HG02981 (cell line): ENCODE data around the gene CTU2.

Experiments
- ATAC-seq: cut with Tn5 transposase; IDR thresholded peaks from one replicate; pipeline ENCODE4 v1.9.1; 2021; ENCODE audit warnings: mild to moderate bottlenecking, moderate library complexity; ENCODE audit not compliant: unreplicated experiment

Gene CTU2

DNA sequence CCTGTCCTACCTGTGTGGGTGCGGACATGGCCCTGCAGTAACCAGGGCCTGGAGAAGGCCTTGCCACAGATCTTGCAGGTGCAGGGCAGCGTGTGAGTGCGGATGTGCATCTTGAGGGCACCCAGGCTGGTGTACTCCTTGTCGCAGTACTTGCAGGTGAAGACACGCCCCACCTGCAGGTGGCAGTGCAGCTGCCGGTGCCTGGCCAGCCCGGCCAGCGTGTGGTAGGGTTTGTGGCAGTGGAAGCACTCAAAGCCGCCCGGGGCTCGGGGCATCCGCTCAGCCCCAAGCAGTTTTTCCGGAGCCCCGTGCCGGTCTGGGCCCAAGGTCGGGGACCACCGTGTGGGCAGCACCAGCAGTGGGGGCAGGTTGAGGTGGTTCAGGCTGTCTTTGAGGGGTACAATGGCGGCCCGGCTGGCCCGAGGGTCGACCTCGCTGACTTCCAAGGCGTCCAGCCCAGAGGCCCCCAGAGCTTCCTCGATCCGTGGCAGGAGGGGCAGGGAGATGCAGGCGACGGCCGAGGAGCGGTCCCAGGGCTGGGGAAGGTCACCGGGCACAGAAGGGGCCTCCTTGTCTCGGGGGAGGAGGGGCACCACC lies 25.1 kb upstream of the CTU2 start:
- ATAC-seq = peak; percentile 5

DNA sequence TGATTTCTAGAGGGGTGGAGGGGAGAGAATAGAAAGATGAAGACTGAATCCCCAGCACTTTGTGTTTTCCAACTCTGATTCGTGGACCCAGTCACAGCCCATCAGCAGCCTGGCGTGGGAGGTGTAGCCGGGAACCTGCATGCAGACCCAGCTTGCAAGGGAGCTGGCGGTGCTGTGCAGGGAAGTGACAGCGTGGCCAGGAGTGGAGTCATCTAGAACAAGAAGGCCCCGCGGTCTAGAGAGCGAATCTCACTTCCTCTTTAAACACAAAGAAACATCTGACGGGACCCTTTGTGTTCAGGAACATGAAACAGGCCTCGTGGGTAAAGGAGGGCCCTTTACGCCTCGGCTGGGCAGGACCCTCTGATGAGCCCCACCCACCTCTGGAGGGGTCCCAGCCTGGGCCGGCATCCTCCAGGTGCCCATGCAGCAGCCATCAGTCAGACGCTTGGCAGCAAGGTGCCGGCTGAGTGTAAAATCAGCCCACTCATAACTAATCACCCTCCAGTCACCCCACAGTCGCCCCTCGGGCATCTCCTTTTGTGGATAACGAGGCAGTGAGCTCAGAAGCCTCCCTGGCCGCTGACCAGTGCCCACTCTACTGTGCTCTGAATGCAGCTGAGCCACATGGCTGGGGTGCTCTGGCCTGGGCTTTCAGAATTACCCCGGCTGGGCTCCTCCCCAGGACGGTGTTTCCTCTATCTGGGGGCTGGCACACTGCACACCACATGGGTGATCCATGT lies 24.4 kb upstream of the CTU2 start:
- peak; percentile 69 for ATAC-seq

DNA sequence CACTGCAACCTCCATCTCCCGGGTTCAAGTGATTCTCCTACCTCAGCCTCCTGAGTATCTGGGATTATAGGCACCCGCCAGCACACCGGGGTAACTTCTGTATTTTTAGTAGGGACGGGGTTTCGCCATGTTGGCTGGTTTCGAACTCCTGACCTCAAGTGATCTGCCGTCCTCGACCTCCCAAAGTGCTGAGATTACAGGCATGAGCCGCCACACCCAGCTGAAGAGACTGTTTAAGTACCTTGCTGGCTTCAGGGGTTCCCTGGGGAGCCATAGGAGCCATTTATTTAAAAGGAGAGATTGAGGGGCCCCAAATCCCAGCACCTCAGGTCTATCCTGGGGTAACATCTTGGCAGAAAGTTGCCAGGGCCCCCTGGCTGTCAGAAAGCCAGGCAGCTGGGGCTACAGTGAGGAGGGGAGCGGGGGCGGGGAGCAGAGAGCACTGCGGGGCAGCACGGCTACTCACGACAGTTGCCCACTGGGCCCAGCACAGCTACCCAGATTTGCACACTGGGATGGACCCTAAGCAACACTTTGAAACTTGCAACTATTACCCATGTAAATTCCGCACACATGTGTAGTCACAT lies 21.6 kb upstream of the CTU2 start:
- no peak for ATAC-seq

DNA sequence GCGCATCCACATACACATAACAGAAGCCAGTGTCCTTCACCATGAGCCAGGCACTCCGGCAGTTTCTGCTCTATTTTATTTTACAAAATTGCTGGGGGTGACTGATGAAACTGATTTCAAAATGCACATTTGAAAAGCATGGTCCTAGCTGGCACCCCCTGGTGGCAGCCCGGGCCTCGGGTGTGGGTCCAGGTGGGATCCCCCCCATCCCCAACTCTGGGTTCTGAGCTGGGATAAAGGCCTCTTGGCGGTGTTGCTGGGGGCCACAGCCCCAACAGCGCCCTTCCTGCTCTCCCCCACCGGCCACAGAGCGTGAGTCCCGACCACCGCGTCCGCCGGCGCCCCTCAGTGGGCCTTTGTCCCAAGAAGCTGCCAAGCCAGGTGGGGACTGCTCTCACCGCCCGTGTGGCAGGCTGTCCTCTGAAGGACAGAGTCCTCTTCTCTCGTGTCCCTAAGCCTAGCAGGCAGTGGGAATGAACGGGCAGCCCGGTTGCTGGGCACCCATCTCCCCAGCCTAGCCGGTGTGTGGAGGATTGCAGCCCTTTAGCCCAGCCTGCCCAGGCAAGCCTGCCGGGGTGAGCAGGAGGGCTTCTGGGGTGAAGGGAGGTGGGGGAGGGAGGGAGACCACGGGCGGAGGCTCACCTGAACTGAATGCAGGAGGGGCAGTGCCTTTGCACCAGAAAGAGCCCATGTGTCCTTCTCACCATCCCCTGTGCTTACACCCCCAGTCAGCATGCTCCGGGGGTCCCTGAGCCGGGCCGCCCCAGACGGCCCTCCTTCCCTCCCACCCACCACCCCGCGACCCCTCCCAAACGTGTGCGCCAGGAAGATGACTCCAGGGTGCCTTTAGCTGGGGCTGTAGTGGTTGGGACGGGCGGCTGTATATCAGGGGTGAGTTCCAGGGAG lies 20.9 kb upstream of the CTU2 start:
- no peak for ATAC-seq

DNA sequence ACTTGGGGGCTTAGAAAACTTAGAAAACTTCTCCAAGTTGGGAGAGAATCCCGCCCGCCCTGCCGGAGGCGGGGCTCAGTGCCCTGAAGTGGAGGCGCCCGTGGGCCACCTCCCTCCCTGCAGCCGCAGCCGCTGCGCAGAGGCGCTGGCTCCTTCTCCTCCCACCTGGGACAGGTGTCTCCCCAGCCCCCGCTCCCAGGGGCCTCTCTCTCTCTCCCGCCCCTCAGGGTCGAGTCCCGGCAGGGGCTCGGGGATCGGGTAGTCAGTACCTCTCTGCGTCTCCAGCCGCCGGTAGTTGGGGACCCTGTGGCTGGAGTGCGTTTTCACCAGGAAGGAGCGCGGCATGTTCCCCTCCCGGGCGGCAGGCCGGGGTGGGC lies 20.3 kb upstream of the CTU2 start:
- ATAC-seq = no peak

DNA sequence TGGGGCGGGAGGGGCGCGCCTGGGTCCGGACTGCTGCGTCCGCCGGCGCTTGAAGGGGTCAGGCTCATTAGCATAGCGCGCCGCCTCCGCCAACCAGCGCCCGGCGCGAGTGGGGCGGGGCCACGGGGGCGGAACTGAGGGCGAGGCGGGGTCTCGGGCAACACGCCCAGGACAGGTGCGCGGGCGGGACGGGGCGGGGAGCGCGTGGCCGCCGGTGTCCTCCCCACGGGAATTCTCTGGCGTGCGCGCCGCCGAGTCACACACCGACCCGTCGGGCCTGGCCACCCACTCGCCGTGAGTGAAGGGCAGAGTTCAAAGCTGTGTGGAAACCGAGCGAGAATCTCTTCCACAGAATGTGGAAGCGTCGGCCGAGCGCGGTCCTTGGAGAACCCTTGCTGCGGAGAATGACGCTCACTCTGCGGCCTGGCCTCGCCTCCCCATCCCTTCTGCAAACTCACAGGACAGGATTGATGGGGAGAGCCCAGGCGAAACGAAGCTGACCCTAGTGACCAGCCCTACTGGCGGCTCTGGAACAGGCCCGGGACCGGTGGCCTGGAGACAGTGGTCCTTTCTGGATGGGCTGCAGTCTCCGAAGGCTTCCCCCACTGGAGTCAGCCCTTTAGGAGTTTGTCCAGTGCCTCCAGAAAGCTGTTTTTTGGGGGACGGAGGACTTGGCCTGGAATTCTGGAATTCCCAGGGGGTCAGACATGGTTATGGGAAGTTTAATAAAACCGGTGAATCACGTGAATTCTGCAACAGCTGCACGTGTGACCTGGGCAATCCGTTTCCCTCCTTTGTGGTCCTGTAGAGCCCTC lies 19.7 kb upstream of the CTU2 start, which contains the start of gene SNAI3:
Gene SNAI3, minus strand, starts transcription at position 69 of the 815 bp plus-strand sequence. CDS start 101 bp downstream, outside the sequence.
- peak; percentile 66 for ATAC-seq

DNA sequence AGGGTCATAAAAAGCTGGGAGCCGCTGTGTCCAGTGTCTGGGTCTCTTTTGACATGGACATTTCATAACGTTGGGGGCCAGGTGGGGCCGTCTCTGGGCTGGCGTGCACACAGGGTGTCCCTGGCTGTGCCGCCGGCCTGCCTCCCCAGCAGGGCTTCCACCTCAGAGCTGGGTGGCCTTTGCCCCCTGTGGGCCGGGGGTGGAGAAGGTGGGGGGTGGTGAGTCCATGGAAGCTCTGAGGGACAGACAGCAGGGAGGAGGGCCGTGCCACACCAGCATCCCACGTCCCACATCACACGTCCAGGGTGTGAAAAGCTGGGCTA lies 19.1 kb upstream of the CTU2 start:
- ATAC-seq = no peak

DNA sequence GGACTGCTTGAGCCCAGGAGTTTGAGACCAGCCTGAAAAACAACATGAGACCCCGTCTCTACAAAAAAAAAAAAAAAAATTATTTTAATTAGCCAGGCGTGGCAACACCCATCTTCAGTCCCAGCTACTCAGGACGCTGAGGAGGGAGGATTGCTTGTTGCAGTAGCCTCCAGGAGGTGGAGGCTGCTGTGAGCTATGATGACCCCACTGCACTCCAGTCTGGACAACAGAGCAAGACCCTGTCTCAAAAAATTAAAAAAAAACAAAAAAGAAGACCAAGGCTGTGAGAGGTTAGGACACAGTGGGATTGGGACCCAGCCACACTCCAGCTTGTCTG lies 18.7 kb upstream of the CTU2 start:
- no peak for ATAC-seq

DNA sequence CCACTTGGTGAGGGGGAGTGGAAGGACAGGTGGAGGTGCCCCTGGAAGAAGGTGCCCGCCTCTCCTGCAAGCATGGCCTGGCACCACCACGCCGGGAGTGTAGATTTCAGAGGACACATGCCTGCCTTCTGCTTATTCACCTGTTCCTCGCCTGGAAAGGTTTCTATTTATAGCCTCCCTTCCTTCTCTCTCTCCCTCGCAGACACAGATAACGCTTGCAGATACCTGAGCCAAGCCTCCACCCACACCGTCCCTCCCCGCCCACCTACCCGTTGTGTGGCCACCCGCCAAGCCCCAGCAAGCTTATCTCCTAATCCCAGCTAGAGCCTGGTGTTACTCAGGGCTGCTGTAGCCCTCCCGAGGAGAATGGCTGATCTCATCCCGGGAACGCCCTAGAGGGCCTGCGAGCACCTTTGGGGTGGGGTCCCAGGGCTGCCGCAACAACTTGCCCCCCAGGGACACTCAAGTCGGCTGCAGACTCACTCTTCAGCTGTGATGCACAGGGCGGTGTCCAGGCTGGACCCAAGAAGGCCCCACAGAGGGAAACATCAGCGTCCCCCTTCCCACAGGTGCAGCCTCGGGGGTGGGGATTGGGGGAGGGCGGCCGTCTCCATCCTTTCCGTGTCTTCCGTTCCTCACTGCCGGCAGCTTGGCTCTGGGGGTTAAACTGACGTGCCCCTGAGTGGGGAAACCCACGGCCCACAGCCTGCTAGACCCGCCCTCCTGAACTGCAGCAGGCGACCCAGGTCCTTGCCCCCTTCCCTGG lies 18.1 kb upstream of the CTU2 start:
- no peak for ATAC-seq

DNA sequence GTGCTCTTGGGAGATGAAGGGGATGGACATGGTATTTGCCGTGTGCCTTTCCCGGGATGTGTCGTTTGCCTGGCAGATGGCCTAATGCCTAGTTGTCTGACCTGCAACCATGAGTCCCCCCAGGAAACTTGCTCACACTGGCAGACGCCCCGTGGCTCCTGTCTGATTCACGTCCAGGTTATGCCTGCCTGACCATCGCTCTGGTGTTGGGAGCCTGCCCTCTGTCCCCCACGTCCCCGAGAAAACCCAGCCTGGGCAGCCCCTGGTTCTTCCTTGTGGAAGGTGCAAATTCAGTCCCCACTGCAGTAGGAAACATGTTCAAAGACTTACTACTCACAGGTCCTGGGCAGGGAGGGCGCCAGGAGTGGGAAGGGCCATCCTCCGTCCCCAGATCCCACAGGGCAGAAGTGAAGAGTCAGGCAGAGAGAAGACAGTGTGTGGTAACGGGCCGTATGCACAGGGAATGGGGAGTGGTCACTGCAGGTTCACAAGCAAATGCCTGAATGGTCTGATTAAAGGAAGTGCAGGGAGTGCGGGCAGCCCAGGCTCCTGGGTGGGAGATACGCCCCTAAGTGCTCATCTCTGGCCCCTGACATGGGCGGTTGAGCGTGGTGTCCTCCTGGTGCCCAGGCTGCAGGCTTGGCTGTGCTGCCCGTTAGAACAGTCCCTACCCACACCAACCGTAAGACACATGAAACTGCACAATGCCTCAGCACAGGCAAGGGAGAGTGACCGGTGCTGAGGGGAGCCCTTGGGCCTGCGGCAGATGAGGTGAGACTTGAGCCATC lies 15.8 kb upstream of the CTU2 start:
- no peak for ATAC-seq

DNA sequence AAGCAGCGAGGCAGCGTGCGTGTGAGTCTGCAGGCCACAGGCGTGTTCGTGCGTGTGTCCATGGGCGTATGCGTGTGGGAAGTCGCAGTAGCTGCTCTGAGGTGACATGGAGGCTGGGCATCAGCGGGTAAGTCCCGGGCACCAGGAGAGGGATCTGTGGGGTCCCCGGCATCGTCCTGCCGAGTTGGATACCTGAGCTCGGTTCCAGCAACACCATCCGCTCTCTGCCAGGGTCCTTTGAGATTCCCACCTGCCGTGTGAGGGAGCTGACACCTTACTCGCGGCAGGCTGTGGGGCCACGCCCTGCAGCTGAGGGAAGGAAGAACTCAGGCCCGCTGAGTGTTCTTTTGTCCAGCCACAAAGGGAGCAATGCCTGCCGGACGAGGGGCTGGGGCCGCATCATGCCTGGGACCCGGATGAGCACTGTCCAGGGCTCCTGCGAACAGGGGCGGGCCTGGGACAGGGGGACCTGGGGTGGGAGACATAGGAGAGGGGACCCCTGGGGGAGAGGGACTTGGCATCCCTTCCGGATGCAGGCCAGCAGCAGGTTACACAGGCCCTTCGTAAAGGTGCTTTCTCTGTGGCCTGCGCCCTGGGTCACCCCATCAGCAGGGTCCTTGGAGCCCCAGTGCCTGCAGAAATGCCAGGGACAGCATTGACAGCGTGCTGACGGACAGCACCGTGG lies 15.0 kb upstream of the CTU2 start:
- no peak for ATAC-seq

DNA sequence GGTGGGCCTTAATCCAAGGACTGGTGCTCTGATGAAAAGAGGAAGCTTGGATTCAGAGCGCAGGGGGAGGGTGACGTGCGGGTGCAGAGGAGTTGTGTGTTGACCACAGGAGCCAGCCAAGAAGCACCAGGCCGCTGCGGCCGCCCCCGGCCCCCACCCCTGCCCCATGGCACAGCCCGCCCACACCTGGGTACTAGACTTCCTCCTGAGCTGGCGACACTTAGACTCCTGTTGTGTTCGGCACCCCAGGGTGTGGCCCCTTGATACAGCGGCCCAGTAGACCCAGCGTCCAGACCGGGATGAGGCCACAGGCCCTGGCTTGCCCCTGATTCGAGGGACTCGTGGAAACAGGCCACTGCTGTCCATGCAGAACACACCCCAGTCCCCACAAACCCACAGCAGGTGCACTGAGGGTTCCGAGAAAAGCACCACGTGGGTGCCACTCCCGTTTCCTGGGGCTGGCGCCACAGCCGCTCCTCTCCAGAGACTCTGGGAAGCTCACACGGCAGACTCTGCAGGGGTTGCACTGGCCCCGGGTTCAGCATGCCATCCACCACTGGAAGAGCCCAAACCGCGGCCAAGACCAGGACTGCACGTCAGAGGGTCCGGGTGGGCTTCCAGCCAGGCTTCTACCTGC lies 14.3 kb upstream of the CTU2 start:
- no peak for ATAC-seq

DNA sequence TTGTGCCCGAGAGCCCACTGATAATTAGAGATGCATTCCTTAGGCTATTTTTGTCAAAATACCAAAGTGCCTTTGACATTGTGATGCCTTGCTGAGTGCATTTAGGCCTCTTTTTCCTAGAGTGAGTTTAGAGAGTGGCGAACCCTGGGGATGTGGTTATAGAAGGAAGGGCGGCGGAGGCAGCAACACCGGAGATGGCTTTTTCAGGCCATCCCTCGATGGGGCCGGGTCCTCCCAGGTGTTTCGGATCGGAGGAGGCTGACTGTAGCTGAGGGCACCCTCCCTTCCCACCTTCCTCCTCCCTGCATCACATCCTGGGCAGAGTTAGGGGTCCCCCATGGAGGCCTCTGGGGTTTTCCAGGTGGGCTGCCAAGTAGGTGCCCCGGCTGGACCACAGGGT lies 13.4 kb upstream of the CTU2 start:
- no peak for ATAC-seq

DNA sequence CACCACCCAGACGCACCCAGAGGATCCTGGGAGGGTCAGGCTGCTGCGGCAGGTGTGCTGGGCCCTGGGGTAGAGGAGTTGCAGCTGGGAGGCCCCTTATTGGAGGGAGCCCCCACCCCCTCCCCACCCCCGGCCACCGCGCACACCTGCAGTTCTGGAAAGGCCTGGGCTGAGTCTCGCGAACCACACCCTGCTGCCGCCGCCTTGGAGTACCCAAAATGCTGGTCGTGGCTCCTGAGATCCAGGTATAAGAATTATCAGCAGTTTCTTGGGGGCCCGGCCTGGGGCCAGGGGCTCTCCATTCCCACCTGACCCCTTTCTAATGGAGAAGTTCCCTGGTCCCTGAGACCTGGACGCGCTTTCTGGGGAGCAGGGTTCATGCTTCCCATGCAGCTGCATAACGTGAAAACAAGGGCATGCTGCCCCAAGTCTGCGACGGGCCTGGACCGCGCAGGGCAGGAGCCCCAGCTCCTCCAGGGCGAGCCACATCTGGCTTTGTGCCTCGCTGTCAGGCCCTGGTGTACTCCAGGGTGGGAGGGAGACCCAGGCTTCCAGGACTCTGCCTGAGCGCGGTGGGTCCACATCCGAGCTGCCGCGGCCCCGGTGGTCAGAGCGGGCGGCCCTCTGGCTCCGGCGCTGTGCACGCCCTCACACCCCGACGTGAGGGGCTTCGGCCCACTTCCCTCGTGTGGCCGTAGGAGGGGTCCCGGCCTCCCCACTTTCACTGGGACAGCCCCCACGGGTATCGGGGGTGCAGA lies 12.7 kb upstream of the CTU2 start:
- no peak for ATAC-seq

DNA sequence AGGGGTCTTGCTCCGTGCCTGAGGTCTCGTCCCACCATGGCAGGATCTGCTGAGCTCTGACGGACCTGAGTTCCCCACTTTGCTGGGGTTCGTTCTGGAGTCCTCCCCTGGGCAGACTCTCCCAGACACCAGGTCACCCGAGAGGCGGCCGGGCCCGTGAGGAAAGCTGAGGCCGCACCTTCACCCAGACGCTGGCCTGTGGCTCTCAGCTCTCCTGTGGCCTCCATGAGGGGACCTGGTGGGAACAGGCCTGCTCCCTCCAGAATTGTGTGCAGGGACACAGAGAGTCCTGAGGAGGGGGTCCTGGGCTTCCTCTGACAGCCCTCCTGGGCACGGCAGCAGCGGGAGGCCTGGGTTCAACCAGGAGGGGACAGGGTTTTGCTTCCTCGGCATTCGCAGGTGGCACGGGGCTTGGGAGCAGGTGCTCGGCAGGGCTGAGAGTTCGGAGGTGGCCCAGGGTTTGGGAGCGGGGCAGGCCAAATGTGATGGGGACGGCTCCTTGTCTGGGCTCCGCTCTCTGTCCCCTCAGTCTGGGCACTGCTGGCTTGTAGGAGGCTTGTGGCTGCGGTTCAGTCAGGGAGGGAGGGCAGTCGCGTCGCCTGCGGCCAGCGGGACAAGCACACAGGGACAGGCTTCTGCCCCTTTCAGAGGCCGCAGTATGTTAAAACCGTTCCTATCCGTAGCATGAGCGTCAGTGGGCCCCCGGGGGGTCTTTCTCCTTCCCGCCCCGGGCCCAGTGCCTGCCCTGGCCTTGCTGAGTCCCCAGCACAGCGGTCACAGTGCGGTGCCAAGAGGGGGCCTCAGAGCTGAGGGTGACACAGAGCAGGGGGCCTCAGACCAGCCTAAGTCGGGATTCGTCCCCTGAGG lies 11.8 kb upstream of the CTU2 start:
- no peak for ATAC-seq

DNA sequence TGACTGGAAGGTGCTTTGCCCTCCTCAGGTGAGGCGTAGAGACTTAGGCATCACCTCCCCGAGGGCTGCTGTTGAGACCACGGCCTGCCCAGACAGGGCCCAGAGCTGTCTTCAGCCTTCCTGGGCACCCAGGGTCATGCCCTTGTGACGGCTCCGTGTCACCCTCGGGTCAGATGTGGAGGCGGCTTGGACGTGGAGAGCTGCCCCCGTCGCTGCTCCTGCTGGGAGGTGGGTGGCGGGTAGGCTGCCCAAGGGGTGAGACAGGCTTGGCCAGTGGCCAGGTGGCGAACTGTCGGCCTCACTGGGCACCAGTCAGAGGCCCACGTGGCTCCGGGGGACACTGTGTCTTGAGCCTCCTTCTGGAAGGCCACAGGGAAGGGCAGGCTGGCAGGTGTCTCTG lies 11.1 kb upstream of the CTU2 start:
- no peak for ATAC-seq

DNA sequence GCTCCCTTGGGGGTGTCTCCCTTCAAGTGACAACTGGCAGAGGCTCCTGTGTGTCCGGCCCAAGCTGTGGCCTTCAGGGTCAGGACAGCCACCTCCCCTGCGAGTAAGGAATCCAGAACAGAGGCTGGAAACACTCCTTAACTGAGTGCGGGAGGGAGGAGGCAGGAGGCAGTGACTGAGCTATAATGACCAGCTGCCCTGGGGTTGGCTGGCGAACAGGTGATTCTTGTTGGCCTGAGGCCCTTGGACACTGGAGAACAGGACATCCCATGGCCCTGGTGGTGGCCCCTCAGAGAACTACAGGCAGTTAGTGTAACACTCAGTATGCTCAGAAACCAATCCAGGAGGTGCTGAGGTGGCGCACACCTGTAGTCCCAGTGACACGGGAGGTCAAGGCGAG lies 10.6 kb upstream of the CTU2 start:
- no peak for ATAC-seq
